Endothelial cell of hepatic sinusoid (primary cell): ENCODE data around the gene SLC5A9.

Experiments used
- in situ Hi-C: cut with HindIII; loops from 2 replicates; pipeline ENCODE4 v1.10.0; 2017; ENCODE audit warnings: low sequenced_read_pairs

The SLC5A9 gene

DNA sequence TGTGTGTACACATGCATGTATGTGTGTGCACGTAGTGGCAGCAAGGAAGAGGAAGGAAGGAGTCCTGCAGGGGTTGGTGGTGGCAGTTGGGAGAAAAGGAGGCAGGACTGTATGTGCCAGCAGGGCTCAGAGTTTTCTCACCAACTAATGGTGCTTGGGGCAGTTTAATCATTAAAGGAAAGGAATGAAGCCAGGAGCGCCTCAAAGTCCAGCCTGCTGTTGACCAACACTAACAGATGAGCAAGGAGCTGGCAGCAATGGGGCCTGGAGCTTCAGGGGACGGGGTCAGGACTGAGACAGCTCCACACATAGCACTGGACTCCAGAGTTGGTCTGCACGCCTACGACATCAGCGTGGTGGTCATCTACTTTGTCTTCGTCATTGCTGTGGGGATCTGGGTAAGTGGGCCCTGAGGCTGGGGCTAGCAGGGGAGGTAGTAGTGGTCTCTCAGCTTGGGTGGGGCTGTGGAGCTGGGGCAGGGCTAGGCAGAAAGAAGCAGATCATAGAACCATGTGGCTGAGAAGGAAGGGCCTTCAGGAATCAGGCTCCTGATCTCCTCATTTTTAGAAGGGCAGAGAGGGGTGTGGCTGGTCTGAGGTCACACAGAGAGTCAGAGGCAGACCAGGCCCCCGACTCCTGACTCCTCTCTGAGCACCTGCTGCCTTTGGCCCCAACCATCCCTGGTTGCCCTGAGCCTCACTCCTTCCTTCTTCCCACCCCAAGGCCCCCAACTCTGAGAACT, at the start of gene SLC5A9:
Gene SLC5A9, plus strand, starts transcription at position 216 of the 742 bp plus-strand sequence. Its CDS starts 21 bp downstream, at position 237.
- in situ Hi-C loops: no loop called here

DNA sequence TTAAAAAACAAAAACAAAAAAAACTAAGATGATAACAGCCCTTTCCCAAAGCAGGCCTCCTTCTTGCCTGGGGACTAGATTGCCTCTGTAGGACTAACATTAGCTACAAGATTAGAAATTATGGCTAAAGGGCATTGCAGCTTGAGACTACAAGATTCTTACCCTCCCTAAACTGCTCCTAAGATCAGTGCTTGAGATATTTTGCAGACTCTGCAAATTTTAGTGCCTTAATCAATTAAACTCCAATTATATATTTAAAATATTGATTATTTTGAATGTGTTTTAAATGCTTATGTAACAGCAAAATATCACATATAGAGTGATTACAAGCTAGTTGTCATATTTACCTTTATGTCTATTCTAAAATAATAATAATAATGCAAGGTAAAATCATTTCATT, 47.4 kb upstream of the SLC5A9 start:
- in situ Hi-C loops: no loop called here

DNA sequence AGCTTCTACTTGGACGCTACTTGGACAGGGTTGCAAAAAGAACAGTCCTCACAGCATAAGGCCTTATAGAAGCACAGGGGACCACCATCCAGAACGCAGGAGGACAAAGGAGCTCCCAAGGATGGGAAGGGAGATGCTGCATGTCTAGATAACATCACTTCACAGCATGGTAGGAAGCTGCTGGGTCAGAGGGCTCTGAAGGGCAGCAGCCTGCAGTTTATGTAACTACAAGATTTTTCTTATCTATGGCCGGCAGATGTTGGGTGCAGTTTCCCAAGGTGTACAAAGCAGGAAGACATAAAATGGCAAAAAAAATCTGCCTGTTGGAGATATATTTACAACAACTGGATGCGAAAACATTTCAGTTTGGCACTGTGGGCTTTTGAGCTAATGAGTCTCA, 45.3 kb upstream of the SLC5A9 start:
- in situ Hi-C loops: no loop called here

DNA sequence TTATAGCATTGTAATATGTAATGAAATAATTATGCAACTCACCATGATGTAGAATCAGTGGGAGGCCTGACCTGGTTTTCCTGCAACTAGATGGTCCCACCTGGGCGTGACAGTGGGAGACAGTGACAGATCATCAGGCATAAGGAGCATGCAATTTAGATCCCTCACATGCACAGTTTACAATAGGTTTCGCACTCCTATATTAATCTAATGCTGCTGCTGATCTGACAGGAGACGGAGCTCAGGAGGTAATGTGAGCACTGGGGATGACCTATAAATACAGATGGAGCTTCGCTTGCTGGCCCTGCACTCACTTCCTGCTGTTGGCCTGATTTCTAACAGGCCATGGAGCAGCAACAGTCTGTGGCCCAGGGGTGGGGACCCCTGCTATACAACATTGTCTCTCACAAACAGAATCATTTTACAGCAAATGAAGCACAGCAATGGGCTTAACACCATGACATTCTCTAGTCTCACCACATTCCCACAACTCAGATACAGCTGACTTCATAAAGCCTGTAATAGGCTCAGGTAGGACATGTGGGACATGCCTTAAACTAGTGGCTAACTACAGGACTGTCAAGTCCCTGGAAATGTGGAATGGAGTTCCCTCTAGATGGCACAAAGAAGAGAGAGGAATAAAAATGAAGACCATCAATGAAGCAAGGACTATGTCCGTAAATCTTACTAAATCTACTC, 40.7 kb upstream of the SLC5A9 start:
- in situ Hi-C loops: no loop called here

DNA sequence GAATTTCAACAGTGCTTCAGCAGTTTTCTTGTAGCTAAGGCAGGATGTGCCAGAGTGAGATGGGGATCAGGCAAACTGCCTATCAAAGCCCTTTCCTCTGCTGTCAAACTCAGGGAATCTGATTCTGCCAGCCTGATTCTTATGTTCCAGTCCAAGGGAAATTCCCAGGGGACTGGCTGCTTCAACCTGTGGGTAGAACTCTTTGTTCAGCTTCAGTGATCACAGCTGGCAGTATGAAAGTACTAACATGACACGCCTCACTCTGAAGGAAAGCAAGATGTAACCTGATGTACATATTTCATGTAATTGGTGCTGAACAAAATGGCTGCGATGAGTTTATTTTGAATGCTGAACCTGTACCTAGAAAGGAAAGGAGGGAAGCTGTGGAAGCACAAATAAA, 40.1 kb upstream of the SLC5A9 start:
- in situ Hi-C loops: no loop called here

DNA sequence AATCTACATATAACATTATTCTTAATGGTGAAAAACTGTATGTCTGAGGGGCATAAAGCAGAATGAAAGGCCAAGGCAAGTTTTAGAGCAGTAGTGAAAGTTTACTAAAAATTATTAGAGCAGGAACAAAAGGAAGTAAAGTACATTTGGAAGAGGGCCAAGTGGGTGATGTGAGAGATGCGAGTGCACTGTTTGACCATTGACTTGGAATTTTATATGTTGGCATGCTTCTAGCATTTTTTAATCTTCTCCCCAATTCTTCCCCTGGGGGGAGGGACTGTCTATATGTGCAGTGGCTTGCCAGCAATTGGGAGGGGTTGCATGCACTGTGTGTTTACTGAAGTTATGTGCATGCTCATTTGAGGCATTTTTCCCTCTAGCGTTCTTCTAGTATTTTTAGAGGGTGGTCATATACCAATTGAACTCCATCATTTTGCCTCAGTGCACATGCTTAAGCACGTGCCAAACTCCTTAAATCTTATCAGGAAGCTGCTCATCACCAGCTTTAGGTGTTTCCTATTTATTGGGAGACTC, 36.1 kb upstream of the SLC5A9 start:
- in situ Hi-C loops: no loop called here

DNA sequence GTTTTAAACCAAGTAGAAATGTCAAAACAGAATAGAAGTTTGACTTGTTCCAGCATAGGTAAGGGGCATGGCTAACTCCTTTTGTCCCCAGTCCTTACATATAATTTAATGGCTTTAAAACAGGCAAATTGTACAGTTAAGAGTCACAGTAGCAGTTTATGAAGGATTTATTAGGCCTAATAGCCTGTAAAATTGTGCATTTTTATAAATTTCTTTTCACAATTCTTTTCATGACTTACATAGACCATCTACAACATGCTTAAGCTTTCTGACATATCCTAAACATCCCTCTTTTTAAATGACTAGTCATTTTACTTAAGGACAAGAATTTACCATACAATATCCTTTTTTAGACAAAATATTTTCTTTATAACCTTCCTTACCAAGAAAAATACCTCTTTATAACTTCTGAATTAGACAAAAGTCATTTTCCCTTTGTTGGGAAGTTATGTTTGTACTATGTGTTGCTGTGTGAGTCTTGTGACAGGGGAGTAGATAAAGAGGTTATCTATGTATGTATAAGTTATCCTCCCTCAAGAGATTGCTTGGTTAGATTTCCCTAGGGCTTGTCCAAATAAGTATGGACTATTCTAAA, 34.5 kb upstream of the SLC5A9 start:
- in situ Hi-C loops: no loop called here

DNA sequence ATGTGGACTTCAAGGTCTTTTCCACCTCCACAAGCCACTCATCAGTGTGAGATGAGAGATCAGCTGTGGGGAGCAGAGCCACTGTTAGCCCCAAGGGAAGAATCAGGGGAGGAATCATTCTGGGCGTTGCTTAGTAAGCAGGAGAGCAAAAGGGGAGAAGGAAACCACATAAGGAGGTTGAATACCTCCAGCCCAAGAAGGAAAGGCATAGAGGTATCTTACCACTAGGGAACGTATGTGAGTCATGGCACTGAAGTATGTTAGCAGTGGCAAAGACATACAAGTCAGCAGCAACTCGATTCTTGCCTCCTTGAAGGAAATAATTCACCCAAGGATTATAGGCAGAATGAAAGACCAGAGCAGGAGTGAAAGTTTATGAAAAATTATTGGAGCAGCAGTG, 31.6 kb upstream of the SLC5A9 start:
- in situ Hi-C loops: no loop called here

DNA sequence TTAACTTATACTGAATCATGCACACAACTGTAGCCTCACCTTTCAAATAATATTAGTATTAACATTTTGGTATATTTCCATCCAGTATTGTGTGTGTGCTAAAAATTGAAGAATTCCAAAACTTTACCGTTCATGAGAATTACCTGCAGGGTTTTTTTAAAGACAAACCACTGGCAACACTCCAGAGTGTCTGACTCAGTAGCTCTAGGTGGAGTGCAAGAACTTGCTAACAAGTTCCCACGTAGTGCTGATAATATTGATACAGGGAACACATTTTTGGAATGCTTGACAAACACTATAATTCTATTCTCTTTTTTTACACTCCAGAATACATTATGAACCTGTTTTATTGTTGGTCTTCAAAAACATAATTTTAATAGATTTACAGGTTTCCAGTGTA, 27.7 kb upstream of the SLC5A9 start:
- in situ Hi-C loops: no loop called here

DNA sequence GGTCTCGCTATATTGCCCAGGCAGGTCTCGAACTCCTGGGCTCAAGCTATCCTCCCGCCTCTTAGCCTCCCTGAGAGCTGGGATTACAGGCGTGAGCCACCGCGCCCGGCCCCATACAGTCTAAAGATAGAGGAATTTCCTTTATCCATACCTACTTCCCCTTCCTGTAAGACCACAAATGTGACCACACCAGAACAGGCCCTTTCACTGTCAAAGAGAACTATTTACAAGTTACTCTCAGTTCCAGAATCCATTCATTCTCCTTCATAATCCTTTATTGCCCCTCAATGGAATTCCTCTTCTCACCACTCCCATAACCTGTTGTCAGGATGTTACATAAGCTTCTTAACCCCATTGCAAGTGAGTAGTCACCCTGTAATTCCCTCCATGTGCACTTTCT, 26.3 kb upstream of the SLC5A9 start:
- in situ Hi-C loops: no loop called here

DNA sequence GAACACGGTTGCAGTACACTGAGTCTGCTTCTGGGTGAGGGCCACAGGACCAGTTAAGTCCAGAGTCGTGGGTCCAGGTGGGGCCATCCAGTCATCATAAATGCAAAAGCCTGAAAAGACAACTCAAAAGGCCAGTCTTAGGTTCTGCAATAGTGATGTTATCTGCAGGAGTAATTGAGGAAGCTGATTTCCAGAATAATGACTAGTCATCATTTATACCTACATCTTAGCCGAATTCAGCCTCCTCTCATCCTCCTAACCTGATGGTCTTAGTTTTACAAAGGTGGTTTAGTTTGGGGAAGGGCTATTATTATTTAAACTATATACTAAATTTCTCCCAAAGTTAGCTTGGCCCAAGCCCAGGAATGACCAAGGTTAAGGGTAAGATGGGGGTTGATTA, 23.5 kb upstream of the SLC5A9 start:
- in situ Hi-C loops: no loop called here

DNA sequence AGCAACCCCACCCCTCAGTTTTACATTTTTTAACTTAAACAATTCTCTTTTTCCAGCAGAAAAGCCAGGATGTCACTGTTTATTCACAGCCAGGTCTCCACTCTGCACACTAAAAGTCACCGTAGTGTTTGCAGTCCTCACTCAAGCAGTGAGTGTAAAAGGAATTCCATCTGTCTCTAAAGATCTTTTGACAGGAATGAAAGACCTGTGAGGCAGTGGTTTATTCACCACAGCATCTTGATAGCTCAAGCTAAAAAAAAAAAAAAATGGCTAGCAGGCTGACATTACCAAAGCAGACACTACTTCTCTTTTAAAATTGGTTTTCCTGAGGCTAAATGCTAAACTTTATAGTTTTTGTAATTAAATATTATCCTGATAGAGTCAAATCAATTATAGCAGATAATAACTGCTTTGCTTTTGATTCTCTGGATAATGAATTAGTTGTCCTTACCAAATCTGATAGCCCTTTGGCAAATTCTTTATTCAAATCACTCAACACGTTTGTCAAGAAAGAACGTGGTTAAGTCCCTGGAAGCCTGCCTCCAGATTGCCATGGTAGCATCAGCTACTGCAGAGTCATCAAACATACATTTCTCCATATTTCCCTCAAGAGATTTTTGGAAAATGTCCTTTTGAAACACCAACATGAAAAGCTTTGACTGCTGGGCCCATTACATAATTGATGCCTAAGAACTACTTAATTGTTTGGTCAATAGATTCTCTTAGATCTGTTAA, 22.2 kb upstream of the SLC5A9 start:
- in situ Hi-C loops: no loop called here

DNA sequence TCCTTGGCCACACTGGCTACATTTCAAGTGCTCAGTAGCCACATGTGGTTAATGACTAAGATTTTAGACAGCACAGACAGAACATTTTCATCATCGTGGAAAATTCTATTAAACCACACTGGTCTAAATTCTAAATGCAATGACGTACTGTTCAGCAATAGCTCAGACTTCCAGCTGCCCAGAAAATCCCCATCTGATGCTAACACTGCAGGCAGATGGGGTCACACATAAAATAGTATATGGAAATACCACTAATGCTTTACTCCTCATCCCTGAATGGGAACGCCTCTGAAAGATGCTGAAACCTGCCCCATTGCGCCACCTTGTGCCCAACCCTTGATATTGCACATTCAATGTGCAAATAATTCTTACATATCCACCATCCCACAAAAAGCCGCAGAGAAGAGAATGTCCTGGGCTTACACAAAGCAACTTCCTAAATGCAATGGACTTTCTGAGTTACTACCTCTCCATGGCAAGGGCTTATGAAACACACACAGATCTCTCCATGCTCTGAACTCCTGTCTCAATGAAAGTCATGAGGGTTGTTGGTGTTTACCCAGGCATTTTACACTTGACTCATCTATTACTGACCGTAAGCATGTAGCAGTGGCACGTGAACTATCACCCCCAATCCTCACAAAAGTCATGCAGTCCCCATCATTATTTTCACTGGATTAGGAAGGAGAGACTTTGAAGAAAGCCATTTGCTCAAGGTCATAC, 20.3 kb upstream of the SLC5A9 start:
- in situ Hi-C loops: no loop called here

DNA sequence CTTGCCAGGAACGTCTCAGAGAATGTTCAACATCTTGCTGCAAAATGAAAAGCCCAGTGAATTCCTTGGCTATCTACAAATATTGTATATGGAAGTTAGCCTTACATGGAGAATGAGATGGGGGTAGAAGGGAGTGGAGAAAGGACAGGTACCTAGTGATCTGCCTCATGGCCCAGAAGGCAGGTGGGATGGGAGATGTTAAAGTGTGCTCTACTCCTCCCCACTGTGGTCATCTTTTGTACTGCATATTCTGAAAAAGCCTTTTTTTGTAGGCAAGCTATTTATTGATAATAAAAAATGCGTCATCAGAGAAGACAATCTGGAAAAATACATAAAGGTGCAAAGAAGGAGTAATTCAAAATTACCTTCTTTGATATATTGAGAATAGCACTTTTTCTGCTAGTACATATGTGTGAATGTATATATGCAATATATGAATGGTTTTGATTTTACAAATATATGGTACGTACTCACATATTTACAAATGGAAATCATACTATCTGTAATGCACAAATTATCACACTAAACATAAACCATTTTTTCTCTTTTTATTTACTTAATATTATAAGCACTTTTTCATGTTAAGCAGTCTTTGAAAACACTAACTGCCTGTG, 19.1 kb upstream of the SLC5A9 start:
- in situ Hi-C loops: no loop called here

DNA sequence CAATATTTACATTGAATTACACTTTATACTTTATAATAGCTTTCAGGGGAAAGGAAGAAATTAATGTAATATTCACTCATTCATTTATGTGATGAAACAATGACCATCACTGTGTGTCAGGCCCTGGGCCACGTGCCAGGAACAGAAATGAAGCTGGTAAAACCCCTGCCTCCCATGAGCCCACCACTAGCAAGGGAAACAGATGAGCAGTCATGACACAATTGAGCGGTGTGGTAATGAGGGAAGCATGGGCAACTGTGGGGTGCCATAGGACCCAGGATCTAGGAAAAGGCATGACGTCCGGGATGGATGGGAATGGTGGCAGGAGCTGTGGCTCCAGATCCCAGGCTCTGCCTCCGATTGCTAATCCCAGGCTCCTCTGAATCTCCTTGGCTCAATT, 17.0 kb upstream of the SLC5A9 start:
- in situ Hi-C loops: no loop called here

DNA sequence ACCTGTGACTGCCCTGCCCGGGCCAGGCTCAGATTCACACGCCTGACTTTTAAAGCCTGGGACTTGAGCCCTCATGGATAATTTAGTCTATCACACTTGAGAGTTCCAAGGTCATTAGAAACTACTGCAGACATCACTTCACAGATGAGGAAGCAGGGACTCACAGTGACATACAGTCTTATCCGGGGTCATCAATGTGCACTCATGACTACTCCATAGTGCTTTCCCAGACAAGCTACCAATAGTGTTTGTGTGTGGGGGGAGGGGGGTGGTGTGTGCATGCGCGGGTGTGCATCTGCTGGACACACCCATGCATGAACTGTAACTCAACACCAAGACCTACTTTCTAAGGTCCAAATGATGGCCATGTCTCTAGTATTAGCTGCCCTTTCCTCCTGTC, 16.1 kb upstream of the SLC5A9 start:
- in situ Hi-C loops: no loop called here

DNA sequence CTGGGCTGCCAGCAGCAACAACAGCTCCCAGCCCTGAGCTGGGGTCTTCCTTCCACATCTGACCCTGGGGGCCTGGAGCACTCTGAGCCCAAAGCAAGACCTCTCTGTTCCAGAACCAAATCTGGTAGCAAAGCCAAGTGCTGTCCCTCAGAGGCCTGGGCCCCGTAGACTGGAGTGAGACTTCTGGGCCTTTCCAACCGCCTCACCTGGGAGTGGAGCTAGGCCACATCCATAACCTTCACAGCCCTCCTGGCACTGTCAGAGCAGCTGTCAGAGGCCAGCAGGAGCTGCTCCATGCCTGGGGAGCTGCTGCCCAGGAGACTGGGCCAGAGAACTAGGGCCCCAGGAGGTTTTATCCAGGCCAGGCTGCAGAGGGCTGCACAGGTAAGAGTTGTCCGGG, 15.4 kb upstream of the SLC5A9 start:
- in situ Hi-C loops: no loop called here

DNA sequence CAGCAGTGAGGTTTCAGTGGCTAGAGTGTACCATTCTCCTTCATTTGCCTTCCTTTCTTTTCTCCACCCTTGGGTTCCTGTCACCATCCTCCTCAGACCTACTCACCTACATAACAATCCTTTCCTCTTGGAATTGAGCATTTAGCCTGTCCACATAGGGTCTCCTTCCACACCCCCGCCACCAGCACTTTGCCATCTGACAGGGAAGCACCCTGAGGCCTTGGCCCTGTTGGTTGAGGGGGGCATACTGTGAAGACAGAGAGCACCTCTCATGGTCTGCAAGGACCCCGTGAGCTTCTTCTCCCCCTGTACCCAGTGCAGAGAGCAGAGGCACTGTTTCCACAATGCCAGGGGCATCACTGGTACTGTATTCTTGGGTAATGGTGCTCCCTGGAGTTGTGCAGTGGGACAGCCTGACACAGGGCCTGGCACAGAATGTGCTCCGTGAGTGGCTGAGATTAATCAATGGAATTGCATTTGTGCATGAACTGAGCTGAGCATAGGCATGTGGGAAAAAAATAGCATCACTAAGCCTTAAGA, 14.9 kb upstream of the SLC5A9 start:
- in situ Hi-C loops: no loop called here

DNA sequence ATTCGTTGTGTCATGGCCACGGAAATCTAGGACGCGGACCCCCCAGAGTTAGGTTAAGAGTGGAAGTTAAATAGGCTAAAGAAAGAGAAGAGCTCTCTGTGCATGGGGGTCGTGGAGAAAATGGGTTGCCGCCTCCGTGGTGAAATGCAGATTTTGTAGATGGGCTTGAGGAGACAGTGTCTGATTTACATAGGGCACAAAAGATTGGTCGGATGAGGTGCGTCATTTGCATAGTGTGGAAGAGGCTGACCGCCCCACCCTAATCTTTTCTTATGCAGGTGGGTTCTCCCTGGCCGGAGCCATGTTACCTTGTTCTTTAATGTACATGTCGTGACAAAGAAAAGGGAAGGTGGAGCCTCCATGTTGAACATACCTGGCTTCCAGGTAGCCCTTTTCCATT, 14.3 kb upstream of the SLC5A9 start:
- in situ Hi-C loops: no loop called here

DNA sequence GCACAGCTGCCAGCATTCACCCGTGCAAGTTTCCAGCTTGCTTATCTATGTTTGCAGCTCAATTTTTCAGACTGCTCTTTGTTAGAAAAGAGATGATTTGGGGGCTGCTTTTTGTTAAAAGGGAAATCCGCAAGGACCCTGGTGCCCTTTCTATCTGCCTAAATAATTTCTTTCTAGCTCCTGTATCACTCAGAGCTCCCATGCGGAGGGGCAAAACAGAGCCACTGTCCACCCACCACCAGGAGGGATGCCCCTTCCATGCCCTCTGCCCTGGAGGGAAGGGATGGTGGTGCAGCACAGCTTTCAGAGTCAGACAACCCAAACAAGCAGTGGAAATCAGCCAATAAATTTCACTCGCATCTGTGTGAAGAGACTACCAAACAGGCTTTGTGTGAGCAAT, 13.9 kb upstream of the SLC5A9 start:
- in situ Hi-C loops: no loop called here
